Brain pericyte (primary cell): Measurements from ENCODE around the gene MTERF4.

Source experiments
- DNase-seq: peaks from one replicate; pipeline ENCODE4 v3.0.0-alpha.2; 2012; ENCODE audit warnings: low read depth, low spot score

Gene MTERF4

DNA sequence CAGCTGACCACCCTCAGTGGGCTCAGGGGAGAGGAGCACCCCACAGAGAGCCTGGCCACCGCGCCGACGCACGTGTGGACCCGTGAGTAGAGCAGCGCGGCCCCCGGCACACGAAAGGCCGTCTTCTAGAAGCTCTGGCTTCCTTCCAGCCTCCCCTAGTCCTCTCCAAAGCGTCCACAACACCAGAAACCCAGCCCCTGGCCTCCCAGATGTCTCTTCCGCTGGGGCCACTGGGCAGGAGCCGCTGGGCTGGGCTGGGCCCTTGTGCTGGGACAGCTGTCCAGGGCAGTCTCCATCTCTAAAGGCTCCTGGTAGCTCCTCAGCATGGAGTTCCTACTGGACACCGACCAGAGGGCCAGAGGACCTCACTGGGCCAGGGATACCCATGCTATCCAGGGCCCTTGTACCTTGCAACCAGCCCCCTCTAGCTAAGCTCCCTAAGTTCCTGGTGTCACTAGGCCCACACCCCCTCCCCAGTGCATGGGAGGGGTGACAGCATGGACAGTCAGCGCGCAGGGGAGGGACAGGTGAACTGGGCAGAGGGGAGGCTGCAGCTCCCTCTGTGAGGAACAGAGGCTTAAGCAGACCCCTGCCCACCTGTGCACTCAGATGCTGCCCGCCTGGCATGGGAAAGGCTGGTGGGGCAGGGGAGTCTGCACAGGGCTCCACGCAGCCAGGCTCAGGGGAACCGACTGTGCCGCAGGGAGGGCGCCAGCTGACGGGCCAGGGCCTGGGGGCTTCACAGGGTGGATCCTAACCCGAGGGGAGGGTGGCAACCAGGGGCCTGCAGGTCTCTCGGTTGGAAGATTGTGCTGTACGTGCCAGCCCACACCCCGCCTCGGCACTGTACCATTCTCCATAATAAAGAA lies 32.9 kb downstream of the MTERF4 start:
- no peak for DNase-seq

DNA sequence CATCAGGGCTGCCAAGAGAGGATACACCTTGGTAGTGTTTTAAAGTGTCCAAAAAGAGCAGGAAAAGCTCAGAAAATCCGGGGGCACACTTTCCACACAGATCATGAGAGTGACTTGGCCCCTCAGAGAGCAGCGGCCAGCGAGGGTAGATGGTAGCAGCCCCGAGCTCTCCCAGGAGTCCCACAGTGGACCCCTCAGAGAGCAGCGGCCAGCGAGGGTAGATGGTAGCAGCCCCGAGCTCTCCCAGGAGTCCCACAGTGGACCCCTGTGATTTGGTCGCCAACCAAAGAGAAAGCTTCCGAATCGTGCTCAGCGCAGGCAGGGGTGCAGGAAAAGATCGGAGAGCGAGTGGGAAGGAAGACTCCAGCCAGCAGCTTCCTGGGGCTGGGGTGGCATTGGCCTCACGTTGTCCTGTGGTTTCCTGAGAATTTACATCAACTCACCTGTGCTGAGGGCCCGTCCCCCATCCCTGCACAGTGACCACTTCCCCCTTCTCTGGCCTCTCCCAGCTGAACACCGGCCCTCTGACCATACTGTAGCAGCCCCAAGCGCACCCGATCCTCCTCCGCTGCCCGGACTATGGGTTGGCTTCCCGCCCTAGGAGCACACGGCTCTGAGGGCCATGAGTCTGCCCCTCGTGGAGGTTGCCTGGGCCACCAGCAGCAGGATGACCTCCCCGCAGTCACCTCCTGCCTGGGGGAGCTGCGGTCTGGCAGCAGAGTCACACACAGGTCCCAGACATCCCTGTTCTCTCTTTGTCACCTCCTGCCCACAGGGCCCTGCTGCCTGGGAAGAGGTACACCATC lies 33.7 kb downstream of the MTERF4 start:
- DNase-seq: no peak

DNA sequence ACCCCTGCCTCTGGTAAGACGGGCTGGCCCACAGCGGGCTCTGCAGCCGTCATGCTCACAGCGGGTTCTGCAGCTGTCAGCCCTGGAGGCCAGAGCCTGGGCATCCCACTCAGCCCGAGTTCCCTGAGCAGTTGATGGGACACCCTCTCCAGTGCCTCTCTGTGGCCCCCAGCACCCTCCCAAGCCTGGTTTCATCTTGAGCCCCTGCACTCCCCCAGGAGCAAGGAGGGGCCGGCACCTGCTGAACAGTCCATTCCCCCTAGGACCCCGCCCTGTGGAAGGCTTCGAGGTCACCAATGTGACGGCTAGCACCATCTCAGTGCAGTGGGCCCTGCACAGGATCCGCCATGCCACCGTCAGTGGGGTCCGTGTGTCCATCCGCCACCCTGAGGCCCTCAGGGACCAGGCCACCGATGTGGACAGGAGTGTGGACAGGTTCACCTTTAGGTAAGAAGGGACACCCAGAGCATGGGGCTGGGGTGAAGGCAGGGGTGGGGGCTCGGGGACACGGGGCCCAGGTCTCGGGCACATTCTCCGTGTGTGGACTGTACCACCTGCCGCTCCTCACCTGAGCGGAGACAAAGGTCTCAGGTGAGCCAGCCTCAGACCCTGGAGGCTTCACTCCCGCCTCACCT lies 34.5 kb downstream of the MTERF4 start:
- no peak for DNase-seq

DNA sequence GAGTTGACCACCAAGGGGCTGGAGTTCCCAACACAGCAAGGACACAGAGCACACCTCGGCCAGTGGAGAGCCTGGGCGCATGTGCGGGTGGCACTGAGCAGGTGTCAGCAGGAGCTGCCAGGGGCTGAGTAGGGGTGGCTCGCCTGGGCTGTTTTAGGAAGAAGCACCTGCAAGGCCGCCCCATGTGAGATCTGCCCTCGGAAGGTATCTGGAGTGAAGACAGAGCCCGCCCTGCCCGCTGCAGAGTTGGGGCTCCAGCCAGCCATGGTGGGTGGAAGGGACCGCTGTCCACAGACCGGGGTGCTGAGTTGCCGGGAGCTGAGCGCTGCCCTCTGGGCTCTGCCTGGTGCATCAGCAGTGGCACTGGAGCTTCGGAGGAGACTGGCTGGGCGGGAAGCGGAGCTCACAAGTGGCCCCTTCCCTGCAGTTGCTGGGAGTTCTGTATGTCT lies 35.2 kb downstream of the MTERF4 start:
- no peak for DNase-seq

DNA sequence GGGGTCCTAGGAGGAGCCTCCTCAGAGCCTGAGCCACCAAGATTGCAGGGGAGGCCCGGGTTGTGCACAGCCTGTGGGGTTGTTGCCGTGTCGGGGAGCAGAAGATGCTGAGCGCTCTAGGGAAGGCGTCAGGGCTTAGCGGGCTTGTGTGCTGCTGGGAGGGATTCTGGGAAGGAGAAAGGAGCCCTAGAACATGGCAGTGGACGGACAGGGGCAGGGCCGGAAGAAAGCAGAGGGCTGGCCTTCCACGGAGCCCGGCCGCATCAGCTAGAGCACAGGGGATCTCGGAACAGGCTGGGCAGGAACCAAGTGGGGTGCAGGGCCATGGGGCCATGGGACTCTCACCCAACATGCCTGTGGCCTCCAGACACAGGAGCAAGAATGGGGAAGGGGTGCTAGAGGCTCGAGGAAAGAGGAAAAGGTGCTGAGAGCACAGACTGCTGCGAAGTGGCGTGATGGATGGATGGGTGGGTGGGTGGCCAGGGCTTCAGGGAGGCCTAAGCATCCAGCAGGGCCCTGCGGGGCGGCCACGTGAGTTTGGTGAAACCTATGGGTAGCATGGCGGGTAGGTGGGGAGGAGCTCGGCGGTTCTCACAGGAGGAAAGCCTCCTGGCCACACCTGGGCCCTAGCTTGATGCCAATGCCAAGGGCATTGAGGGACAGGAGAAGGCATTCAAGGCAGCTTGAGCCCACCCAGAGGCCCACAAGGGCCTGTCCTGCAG lies 35.8 kb downstream of the MTERF4 start:
- DNase-seq: no peak

DNA sequence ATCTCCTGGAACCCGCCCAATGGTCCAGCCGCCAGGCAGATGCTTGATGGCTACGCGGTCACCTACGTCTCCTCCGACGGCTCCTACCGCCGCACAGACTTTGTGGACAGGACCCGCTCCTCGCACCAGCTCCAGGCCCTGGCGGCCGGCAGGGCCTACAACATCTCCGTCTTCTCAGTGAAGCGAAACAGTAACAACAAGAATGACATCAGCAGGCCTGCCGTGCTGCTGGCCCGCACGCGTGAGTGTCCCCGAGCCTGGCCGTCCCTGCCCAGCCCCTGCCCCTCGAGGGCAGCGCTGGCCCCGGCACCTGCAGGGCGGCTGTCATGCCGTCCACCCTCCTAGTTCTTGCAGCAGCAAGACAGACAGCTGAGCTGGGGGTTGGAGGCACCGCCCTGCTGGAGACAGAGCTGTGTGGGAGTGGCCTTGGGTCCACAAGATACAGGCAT lies 36.7 kb downstream of the MTERF4 start:
- DNase-seq: no peak

DNA sequence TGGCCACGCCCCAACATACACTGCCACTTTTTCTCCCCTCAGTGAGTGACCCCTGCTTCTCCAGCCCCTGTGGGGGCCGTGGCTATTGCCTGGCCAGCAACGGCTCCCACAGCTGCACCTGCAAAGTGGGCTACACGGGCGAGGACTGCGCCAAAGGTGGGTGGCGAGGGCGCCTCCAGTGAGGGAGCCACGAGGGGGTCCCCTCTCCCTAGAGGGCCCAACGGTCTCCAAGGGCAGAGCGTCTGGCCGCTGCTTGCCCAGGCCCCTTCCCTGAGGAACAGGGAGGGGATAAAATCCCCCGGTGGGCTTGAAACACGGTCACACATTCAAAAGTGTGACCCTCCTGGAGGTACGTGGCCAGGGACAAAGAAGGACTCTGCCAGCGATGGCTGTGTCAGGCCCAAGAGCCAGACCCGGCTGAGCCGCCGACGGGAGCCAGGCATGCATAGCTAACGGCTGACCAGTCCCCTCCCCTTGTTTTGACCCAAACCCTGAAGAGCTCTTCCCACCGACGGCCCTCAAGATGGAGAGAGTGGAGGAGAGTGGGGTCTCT lies 37.2 kb downstream of the MTERF4 start:
- no peak for DNase-seq

DNA sequence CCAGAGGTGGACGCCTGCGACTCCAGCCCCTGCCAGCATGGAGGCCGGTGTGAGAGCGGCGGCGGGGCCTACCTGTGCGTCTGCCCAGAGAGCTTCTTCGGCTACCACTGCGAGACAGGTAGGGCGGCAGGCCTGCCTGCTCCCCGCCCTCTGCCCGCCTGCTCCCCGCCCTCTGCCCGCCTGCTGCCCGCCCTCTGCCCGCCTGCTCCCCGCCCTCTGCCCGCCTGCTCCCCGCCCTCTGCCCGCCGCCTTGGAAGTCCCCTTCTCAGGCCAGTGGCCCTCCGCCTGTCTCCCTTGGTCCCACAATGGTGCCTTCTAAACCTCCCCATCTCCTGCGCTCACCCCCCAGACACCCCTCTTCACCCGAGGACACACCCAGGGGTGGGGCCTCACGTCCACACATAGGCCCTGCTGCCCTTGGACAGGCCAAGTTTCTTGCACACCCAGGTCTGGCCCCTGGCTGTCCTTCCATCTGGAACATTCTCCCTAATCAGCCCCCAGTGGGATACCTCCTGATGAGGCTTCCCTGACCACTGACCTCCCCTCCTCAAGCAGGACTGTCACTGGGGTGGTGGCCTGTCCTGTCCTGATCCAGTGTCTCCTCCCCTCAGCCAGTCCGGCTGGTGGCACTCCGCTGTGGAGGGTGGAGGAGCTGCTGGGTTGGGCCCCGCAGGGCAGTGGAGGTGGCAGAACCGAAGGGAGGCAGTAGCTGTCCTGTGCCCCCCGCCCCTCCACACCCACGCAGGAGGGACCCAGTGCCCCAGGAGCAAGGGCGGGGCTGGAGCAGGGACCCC lies 37.9 kb downstream of the MTERF4 start:
- no peak for DNase-seq

DNA sequence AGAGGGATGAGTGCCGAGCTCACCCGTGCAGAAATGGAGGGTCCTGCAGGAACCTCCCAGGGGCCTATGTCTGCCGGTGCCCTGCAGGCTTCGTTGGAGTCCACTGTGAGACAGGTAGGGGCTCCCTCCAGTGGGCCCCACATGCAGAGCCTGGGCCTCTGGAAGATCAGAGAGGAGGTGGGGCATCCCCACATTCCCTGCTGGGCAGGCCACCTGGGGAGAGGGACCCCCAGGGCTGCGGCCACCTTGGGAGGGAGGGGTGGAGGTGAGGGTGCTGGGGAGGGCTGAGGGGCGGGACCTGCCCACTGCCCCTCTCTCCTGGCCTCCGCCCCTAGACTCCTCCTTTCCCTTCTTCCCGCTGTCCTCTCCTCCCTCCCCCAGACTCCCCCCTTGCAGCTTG lies 38.5 kb downstream of the MTERF4 start:
- no peak for DNase-seq

DNA sequence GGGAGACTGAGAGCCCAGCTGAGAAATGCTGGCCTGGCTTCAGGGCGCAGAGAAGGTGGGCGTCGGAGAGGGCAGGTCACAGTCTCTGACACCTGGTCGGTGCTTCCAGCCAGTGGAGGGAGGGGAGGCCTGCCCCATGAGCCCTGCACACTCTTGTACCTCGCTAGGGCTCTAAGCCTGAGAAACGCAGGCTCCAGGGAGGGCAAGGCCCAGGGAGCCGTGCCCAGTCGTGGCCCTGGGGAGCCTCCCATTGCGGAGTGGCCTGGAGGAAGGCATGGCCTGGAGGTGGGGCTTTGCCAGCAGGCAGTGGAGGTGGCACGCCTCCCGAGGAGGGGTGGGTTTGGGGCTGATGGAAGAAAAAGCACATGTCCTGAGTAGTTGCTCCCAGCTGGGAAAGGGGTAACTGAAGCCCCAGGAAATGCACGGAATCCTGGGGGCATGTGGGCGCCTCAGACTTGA lies 39.0 kb downstream of the MTERF4 start:
- no peak for DNase-seq

DNA sequence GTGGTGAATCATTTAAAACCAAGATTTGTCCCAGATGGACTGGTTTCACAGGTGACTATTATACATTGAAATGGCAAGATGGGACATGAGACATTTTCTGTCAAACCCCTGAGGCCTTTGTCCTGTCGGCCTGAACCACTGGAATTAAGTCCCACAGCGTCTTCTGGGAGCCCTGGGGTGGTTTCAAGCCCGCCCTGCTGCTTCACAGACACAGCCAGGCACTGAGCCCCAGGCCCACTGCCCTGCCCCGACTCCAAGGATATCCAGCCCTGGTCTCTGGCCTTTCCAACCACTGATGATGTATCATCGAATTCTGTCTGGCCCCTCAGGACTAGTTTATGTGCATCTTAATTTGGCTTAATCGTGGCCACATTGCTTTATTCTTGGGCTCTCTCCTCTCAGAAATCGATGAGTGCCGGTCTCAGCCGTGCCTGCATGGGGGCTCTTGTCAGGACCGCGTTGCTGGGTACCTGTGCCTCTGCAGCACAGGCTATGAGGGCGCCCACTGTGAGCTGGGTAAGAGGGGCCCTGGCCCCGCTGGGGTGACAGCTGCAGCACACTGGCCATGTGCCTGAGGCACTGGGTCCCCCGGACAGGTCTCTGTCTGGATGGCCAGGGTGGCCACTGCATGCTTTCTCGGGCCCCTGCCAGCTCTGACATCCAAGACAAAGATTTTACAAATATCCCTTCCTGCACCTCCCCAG lies 39.5 kb downstream of the MTERF4 start:
- DNase-seq: no peak

DNA sequence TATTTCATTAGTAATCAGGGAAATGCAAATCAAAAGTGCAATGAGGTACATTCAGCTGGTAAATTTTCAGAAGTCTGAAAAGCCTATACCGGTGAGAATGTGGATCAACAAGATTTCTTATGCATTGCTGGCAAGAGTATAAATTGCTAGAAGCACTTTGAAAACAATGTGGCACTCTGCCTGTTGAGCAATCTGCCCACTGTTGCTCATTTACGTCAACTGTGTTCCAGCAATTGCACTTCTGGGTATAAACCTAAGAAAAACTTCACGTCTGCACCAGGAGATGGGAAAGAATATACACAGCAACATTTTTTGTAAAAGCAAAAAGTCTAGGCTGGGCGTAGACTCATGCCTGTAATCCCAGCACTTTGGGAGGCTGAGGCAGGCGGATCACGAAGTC lies 40.8 kb downstream of the MTERF4 start:
- DNase-seq: no peak

DNA sequence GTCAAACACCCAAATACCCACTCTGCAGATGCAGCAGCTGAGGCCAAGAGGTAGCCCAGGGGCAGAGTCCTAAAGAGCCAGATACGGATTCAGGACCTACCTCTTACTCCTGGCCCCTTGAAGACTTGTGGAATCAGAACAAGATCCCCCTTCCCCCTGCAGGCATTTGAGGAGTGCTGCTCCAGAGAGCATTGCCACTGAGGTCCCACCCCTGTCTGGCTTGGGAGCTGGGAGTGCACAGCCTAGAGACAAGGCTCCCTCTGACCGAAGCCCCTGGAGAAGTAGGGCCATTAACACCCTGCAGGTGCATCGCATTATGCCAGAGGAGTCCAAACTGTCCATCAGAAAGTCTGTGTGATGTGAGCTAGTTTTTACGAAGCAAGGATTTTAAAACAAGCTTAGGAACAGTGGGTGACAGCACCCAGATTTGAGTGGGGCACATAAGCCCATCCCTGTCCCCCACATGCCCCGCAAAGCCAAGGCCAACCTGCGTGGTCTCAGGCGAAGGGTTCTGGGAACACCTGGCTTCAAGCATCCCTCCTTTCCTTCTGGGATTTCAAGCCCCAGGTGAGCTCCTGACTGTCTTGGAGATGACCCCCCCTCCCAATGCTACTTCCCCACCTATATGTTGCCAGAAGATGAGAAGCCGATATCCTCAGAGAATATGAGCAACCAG lies 48.4 kb downstream of the MTERF4 start:
- DNase-seq: no peak

DNA sequence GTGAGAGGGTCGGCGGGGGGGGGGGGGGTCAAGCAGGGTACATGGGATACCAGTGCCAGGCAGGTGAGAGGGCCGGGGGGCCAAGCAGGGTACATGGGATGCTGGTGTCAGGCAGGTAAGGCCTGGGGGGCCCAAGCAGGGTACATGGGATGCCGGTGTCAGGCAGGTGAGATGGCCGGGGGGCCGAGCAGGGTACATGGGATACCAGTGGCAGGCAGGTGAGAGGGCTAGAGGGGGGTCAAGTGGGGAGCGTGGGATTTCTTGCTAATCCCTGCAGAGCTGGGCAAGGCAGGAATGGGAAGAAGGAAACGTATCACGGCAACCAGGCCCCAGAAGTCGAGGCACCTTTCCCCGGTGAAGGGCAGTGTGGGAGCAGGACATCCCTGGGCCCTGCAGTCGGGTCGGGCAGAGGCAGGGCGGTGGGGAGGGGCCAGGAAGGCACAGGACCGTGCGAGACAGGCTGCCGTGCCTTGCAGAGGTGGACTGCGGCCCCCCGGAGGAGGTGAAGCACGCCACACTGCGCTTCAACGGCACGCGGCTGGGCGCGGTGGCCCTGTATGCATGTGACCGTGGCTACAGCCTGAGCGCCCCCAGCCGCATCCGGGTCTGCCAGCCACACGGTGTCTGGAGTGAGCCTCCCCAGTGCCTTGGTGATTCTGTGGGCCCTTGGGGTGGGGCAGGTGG lies 49.3 kb downstream of the MTERF4 start:
- no peak for DNase-seq

DNA sequence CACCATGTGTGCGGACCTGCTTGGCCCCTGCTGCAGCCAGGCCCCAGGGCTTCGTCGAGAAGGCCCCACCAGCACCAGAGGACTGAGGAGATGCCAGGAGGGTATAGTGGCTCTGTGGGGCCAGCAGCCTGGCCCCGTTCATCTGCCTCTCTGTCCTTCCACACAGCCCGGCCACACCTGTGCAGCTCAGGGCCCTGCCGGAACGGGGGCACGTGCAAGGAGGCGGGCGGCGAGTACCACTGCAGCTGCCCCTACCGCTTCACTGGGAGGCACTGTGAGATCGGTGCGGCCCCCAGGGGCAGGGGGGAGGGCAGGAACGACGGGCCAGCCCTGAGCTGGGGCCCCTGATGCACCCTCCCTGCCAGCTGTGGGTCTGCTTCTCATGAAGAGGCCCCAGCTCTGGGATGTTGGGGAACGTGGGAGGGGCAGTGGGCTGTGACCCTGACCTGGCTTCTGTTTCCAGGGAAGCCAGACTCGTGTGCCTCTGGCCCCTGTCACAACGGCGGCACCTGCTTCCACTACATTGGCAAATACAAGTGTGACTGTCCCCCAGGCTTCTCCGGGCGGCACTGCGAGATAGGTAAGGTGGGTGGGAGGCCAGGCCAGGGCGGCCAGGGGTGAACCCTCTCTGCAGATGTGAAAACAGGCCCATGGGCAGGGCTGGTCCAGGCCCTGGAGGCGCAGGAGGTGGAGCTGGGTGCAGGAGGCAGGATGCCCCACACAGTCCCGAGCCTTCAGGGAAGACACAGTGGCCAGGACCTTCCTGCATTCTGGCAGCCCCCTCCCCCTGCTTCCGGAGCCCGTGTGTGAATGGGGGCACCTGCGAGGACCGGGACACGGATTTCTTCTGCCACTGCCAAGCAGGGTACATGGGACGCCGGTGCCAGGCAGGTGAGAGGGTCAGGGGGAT lies 50.3 kb downstream of the MTERF4 start:
- no peak for DNase-seq

DNA sequence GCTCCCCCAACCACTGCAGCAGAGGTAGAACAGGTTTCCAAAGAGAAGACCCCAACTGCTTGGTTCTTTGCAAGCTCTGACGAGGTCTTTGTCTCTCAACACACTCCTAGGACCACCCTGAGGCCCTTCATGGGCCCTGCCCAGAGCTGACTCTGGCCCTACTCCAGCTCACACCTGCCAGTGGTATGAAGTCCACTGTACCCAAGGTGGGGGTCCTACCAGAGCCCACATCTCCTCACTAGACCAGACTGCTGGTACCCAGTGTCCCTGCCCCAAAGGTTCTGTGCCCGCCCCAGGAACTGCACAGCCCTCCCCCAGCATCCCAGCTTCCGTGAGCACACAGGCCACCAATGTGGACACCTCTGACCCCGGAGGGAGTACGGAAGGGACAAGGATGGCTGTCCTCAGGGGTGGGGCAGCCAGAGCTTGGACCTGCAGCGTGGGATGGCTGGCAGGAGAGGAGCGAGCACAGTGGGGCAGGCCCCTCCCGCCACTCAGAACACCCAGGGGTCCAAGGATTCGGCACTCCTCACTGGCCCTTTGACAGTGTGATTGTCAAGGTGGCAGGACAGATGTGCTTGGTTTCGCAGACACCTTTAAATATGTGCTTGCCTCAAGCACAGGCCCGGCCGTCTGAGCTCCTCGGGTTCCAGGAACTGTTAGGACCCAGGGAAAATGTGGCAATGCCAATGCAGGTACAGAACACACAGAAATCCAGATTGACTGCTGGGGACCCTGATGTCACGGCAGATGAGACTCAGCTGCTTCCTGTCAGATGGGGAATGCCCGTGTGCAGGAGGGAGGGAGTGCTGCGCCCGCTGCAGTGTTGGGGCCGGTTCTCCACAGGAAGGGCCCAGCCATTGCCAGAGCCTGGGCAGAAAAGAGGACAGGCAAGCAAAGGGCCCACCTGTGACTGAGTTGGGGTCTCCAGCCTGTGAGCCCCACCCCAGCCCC lies 51.2 kb downstream of the MTERF4 start:
- DNase-seq: no peak
